HG03175 (cell line): ENCODE results near the gene CLTRN.
A peak's percentile ranks its signal among the peaks of the same experiment; 100 is the strongest.
"Not testable (repeated sequence)": the region's sequence is repeated elsewhere in the genome, so short reads cannot be mapped to it uniquely, and the experiment has no call there.

ENCODE experiments used
- ATAC-seq: cut with Tn5 transposase; IDR thresholded peaks from one replicate; pipeline ENCODE4 v1.9.1; 2021; ENCODE audit warnings: mild to moderate bottlenecking, moderate library complexity; ENCODE audit not compliant: unreplicated experiment

The CLTRN gene

GRCh38 chrX:15664487-15665444, at the start of gene CLTRN:
Gene CLTRN (minus strand): TSS chrX:15664805. CDS start chrX:15664775, 30 bp downstream.
- no peak for ATAC-seq

- not testable (repeated sequence) for ATAC-seq
Observed at GRCh38 chrX:15704273-15704672, 39.7 kb upstream of the CLTRN start.

- ATAC-seq: not testable (repeated sequence)
Observed at GRCh38 chrX:15703809-15704208, 39.2 kb upstream of the CLTRN start.

DNA sequence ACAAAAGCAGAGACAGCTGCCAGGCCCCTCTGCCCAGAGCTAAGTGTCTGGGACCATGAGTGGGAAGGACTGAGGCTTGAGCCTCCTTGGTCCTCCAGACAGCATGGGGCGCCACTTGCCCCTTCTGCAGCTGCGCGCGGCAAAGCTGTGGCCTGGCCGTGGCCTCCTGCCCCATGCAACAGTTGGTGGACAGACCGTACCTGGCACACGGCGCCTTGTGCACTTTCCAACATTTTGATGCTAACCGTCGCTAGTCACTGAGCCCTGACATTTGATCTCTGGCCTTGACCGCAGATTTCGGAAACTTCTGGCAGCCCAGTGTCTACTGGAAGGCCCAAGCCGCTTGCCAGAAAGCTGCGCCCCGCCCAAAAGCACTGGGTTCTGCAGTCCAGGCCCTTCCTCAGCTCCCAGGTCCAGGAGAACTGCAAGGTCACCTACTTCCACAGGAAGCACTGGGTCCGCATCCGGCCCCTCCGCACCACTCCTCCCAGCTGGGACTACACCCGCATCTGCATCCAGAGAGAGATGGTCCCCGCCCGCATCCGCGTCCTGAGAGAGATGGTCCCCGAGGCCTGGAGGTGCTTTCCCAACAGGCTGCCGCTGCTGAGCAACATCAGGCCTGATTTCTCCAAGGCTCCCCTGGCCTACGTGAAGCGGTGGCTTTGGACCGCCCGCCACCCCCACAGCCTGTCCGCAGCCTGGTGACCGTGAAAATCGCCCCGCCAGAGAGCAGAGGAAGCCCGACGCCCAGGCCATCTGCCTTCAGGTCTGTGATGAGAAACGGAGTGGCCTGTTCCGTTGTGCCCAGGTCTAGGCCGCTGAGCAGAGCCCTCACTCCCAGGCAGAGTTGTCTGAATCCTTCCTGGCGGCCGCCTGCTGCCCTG, 38.1 kb upstream of the CLTRN start:
- no peak for ATAC-seq

DNA sequence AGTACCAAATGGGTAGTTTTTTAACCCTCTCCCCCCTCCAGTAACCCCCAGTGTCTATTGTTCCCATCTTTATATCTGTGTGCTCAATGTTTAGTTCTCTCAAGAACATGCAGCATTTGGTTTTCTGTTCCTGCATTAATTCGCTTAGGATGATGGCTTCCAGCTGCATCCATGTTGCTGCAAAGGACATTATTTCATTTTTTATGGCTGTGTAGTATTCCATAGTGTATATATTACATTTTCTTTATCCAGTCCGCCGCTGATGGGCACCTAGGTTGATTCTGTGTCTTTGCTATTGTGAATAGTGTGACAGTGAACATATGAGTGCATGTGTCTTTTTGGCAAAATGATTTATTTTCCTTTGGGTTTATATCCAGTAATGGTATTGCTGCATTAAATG, 31.9 kb upstream of the CLTRN start:
- ATAC-seq: no peak

DNA sequence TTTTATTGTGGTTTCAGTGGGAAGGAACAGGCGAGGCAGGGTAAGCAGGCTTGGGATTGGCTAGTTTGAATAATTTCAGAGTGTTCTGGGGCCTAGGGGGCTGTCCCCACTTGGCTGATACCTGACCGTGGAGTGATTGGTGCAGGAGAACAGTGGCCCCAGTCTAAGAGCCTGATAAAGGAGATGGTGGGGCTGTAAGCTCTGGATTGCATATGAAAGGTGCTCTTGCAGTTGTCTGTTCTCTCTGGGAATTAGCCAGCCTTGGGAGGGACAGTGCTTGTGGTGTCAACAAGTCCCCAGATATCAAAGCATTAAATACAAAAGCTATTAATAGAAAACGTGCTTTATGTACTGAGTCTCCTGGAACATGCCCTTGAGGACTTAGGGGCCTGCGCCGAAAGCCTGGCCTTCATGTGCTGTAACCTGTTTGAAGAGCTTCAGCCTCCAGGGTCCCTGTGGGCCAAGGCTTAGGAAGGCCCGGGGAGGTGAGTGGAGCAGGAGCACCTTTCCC, 30.4 kb upstream of the CLTRN start:
- no peak for ATAC-seq

- ATAC-seq: peak; percentile 81
Observed at GRCh38 chrX:15686818-15687685, 22.4 kb upstream of the CLTRN start.

GRCh38 chrX:15683193-15683592, 18.6 kb upstream of the CLTRN start:
- ATAC-seq: no peak

GRCh38 chrX:15681433-15681832, 16.8 kb upstream of the CLTRN start:
- ATAC-seq: no peak

DNA sequence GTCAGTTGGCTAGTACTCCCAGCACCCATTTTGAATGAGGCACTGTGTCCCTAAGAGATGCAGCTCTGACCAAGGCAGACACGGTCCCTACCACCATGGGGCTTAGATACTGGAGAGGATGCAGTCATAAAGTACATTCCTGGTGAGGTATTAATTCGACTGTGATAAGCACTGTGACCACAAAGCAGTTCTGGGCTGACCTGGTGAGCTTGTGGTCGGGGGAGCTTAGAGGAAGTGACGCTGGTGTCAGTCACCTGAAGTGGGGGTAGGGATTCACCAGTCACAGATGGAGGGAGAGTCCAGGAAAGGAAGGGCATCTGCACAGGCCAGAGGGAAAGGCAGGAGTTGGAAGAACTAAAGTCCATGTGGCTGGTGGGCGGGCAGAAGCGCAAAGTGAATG, 15.8 kb upstream of the CLTRN start:
- peak; percentile 47 for ATAC-seq

DNA sequence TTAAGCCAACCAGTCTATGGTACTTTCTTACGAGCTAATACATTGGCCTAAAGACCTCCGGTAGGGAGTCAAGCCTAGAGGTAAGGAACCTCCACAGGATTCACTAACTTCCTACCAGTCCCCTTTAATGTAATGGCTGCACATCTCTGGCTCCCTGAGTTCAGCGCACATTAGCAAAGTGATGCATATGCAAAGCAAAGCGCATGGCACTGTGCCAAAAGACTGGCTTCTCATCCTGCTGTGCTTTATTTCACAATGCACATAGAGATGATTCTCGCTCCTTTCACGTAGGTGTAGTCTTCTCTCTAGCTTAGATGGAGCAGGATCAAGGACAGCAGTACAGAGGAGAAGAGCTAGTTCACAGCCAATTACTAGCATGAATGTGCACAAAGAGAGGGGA, 14.6 kb upstream of the CLTRN start:
- no peak for ATAC-seq

DNA sequence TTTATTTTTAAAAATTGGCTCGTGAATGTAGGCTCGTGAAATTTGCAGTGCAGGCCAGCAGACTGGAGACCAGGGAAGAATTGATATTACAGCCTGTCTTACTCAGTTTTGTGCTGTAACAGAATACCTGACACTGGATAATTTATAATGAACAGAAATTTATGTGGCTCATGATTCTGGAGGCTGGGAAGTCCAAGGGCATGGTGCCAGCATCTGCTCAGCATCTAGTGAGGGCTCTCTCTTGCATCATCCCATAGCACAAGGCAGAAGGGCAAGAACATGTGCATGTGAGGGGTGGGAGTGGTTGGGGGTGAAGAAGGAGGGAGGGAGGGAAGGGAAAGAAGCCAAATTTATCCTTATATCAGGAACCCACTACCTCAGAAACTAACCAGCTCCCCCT, 13.7 kb upstream of the CLTRN start:
- no peak for ATAC-seq

DNA sequence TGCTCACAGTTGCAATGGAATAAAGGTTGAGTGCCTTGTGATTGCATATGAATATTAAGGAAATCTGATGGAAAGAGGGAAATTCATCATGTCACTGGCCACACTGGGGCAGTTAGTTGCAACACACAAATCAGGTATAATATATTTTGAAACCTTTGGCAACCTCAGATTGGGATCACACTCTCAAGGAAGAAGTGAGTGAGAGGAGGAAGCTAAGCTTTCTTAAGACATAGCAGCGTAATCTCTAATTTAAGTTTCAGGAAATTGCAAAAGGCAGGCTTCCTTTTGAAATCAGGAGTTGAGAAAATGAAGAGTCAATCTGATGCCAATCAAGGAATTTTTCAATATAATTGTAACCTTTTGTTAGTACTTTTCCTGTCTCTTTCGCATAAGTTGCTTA, 12.3 kb upstream of the CLTRN start:
- no peak for ATAC-seq

DNA sequence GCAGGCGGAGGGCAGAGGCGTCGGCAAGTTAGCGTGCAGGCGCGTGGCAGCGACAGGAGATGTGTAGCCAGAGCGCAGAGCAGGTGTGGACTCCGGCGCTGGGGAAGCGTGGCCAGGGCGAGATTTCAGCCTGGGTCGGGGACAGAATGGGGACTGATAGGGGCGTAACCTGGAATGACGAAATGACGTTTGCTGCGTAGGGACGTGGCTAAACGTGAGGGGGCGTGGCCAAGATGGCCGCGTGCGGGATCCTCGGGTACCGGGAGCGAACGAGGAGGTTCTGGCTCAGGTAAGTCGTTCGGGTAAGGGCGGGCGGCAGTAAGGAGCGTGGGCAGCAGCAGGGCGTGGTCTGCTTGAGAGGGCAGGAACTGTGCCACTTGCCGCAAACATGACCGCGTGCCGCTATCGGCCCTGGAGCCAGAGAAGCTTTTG, 10.9 kb upstream of the CLTRN start:
- peak; percentile 67 for ATAC-seq

GRCh38 chrX:15674841-15675489, 10.4 kb upstream of the CLTRN start:
- ATAC-seq: peak; percentile 82

- ATAC-seq: no peak
Observed at GRCh38 chrX:15674514-15674840, 9.9 kb upstream of the CLTRN start.

GRCh38 chrX:15673970-15674369, 9.4 kb upstream of the CLTRN start:
- ATAC-seq: no peak

DNA sequence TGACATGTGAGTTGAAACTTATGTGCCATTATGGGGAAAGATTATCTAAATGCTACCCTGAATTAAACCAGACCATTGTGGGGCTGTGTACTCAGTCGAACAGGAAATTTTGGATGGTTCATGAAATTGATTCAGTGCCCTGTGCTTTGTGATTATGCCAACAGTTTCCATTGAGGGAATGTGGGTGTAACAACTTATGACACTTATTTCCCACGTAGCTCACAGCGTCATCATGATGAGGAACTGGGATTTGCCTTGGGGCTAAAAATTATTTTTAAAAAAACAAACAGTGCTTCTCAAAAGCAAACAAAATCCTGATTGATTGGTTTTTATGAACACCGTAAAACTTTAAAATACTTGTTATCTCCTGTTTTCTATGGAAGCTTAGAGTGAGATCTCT, 8.3 kb upstream of the CLTRN start:
- ATAC-seq: no peak

- ATAC-seq: no peak
Observed at GRCh38 chrX:15663439-15663838, 1.2 kb downstream of the CLTRN start.

DNA sequence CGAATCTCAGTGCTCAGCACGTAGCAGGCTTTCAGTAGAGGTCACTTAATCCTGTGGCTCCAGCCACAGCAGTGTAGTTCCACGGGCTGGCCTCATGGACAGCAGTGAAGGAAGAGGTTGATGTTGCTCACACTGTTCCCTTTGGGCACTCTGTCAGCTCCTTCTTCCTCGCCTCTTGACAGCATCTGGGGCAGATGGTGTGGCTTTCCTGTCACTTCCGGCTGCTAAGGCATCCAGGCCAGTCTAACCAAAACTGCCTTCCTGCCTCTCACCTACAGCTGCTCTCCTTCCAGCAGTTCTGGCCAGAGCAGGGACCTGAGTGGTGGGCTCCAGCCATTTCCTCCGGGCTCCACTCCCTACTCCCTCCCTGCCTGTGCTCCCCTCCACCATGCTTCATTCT, 9.8 kb downstream of the CLTRN start:
- ATAC-seq: not testable (repeated sequence)
